ENCODE results near the gene ITGA11. TPM values are rescaled to one million over a fixed set of nuclear protein-coding genes. Genes with fewer than 3 reads are reported as not detected.
A peak's percentile ranks its signal among the peaks of the same experiment; 100 is the strongest.

Gene ITGA11
- total and polyA plus RNA-seq, 2 donors from 2014 or later: 3.4 to 11.1 TPM

DNA sequence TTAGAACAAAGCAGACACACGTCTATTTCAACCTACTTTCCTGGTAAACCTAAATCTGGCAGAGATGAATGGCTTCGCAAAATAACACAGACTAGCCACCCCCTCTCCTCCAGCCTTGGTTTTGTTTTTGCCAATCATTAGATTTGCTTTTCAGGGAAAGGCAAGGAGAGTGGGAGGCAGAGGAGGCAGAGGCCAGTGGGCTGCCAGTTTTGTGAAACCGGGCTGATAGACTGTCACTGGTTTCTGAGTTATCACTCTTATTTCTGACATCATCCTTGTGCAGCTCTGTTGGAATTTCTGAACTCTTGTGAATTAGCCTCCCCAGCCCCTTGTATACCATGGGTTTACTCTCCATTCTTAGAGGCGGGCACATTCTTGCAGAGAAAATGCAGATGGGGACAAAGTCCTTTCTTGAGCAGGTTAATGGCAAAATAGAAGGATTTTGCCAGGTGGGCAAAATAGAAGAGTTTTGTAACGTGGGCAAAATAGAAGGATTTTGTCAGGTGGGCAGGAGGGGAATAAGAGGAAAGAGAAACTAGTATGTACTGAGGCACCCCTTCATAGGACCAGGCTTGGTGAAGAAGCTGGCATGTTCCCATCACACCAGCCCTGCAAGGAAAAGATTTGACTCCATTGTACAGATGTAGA, 157.6 kb downstream of the ITGA11 start:
- H3K27me3 ChIP-seq (ENCODE audit: control insufficient read depth, insufficient read depth, low read length): no peaks in the 10 kb centered on the region
- DNase-seq (peak in 1 of 5 donors; percentile 38), FAIRE-seq (no peak)
- H3K9me3 ChIP-seq (ENCODE audit: control insufficient read depth in 2 of 3, insufficient read depth in 1 of 3, low read length in 3 of 3): no peaks in the 10 kb centered on the region
- H3K9ac ChIP-seq (ENCODE audit: low read length in 3 of 3): no peak overlapping the region
- H3K4me3 ChIP-seq (ENCODE audit: low read length in 3 of 3): no peak overlapping the region
- intact Hi-C loops (cut with DNase I): no loop called here
- TF ChIP-seq, protein P1, sequence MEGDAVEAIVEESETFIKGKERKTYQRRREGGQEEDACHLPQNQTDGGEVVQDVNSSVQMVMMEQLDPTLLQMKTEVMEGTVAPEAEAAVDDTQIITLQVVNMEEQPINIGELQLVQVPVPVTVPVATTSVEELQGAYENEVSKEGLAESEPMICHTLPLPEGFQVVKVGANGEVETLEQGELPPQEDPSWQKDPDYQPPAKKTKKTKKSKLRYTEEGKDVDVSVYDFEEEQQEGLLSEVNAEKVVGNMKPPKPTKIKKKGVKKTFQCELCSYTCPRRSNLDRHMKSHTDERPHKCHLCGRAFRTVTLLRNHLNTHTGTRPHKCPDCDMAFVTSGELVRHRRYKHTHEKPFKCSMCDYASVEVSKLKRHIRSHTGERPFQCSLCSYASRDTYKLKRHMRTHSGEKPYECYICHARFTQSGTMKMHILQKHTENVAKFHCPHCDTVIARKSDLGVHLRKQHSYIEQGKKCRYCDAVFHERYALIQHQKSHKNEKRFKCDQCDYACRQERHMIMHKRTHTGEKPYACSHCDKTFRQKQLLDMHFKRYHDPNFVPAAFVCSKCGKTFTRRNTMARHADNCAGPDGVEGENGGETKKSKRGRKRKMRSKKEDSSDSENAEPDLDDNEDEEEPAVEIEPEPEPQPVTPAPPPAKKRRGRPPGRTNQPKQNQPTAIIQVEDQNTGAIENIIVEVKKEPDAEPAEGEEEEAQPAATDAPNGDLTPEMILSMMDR (IDR thresholded peaks at IDR 0.05; ENCODE audit: borderline replicate concordance, extremely low read depth, insufficient read depth): no peak
- peaks cover 4 to 13% (median 11%) of the 10 kb centered on the region in 3 donors for H3K4me1 ChIP-seq (ENCODE audit: control insufficient read depth in 2 of 3, insufficient read depth in 2 of 3, low read depth in 1 of 3, low read length in 3 of 3)
- H3K36me3 ChIP-seq (ENCODE audit: control insufficient read depth in 2 of 3, insufficient read depth in 3 of 3, low read length in 3 of 3): no peaks in the 10 kb centered on the region
- H3K27ac ChIP-seq (ENCODE audit: low read depth in 2 of 2, low read length in 2 of 2): no peak overlapping the region

DNA sequence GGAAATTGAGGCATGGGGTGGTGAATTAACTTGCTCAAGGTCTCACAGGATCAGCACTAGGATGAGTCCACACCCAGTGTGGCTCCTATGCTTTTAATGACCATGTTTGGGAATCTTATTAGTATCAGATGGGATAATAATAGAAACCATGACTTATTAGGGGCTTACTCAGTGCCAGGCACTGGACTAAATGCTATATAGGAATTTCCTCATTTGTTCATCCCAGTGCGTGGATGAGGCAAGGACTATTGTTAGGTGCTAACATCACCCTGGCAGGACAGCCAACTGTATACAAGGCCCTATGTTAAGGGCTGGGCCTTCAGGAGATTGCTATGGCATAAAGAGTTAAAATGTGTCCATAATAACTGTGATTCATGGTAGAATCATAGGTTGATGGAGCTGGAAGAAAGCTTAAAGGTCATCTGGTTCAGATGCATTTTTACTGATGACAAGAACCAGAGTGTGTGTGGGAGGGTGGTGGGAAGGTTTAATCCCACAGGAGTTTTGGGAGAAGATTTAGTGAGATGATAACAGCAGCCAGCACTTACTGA, 159.2 kb downstream of the ITGA11 start:
- FAIRE-seq (no peak), DNase-seq (no peak)
- Histone ChIP-seq H3K9me3 (ENCODE audit: control insufficient read depth in 2 of 3, insufficient read depth in 1 of 3, low read length in 3 of 3) (no peaks in the 10 kb centered on the region), H3K36me3 (ENCODE audit: control insufficient read depth in 2 of 3, insufficient read depth in 3 of 3, low read length in 3 of 3) (no peaks in the 10 kb centered on the region), H3K9ac (ENCODE audit: low read length in 3 of 3) (no peak overlapping the region), H3K27ac (ENCODE audit: low read depth in 2 of 2, low read length in 2 of 2) (no peak overlapping the region), H3K4me3 (ENCODE audit: low read length in 3 of 3) (no peak overlapping the region), H3K27me3 (ENCODE audit: control insufficient read depth, insufficient read depth, low read length) (no peaks in the 10 kb centered on the region), H3K4me1 (ENCODE audit: control insufficient read depth in 2 of 3, insufficient read depth in 2 of 3, low read depth in 1 of 3, low read length in 3 of 3) (peaks cover 4 to 11% (median 10%) of the 10 kb centered on the region in 3 donors)
- TF ChIP-seq, protein P1 (IDR thresholded peaks at IDR 0.05; ENCODE audit: borderline replicate concordance, extremely low read depth, insufficient read depth): no peak
- intact Hi-C loops (cut with DNase I): no loop called here

DNA sequence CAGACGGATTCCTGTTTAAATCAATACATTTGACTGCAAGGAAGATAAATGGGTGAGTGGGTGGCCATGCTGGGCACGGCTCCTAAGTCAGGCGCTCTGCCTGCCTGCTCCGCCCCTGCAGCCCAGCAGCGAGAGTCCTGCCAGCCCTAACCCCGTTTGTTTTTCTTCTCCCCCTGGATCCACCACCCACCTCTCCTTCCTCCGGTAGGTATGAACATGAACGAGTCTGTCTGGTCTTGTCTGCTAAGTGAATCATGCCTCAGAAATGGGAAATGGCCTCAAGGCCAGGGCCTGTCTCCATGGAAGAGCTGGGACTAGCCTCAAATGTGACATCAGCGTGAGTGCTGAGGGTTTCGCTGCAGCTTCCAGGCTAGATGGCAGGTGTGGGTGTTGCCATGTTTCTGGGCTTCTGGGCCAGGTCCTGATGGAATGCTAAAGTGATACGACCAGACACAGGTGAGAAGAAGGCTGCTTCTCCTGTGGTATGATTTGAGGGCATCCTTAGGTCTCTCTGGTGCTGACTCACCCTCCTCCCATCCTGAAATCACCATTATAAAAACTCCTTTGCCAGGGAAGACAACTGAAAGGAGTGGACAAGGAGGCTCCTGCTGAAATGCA, 160.0 kb downstream of the ITGA11 start:
- DNase-seq: peak in 1 of 5 donors; percentile 13
- no peaks in the 10 kb centered on the region for H3K9me3 ChIP-seq (ENCODE audit: control insufficient read depth in 2 of 3, insufficient read depth in 1 of 3, low read length in 3 of 3)
- intact Hi-C loops (cut with DNase I): no loop called here
- H3K27me3 ChIP-seq (ENCODE audit: control insufficient read depth, insufficient read depth, low read length): no peaks in the 10 kb centered on the region
- no peak overlapping the region for H3K9ac ChIP-seq (ENCODE audit: low read length in 3 of 3)
- no peak overlapping the region for H3K27ac ChIP-seq (ENCODE audit: low read depth in 2 of 2, low read length in 2 of 2)
- H3K4me1 ChIP-seq (ENCODE audit: control insufficient read depth in 2 of 3, insufficient read depth in 2 of 3, low read depth in 1 of 3, low read length in 3 of 3): peaks cover 4 to 11% (median 10%) of the 10 kb centered on the region in 3 donors
- no peaks in the 10 kb centered on the region for H3K36me3 ChIP-seq (ENCODE audit: control insufficient read depth in 2 of 3, insufficient read depth in 3 of 3, low read length in 3 of 3)
- no peak overlapping the region for H3K4me3 ChIP-seq (ENCODE audit: low read length in 3 of 3)
- TF ChIP-seq, protein P1 (IDR thresholded peaks at IDR 0.05; ENCODE audit: borderline replicate concordance, extremely low read depth, insufficient read depth): no peak
- no peak for FAIRE-seq

Measured in kidney (tissue), 14 donors.